IPS-NIHi7 (cell line): ENCODE measurements around the gene MCHR2.
A peak's percentile ranks its signal among the peaks of the same experiment; 100 is the strongest.

Source experiments
- DNase-seq: peaks from one replicate; pipeline ENCODE4 v3.0.0; 2012; ENCODE audit warnings: mixed read lengths; ENCODE audit errors: extremely low spot score

MCHR2 gene

DNA sequence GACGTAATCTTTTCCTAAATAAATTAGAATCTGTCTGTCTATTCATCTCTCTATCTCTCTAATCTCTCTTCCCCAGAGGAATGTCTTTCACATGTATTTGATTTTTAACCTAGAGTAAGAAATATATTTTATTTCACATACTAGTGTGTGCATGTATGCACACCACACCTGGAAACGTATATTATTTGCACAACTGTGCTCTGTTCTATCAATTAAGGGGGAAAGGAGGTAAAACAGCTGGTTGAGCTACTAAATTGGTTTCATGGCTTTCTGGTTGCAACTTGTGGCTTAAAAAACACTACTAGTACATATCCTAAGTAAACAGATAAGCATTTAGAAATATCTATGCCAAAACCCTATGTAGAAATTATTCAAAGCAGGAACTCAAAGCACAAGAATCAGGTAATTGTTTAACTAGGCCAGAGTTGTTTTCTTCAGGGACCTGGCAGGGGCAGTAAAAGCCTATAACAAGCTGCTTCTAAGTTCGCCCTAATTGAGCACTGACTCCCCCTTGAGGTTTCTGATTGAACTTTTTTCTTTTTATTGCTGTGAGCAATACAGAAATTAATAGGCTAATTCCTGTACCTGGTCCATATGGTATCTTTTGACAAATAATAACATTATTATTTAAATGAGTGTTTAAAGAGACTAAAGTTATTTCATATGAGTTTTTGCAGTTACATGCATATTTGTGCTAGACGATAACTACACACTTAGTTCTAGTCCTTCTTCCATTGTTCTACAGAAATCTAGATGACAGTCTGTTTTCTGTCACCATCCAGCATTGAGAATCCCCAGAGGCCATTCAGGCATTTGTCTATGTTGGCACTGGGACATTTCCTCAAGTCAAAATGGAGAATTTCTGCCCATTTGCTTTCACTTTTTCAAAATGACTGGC, 88.6 kb downstream of the MCHR2 start:
- DNase-seq, result peak; percentile 67

GRCh38 chr6:99901596-99902384, 92.2 kb downstream of the MCHR2 start:
- no peak for DNase-seq

- no peak for DNase-seq
Measured at GRCh38 chr6:99894815-99895214, 99.2 kb downstream of the MCHR2 start.

GRCh38 chr6:99887066-99887465, 107.0 kb downstream of the MCHR2 start:
- DNase-seq, result no peak

- no peak for DNase-seq
Measured at GRCh38 chr6:99885051-99885450, 109.0 kb downstream of the MCHR2 start.

DNA sequence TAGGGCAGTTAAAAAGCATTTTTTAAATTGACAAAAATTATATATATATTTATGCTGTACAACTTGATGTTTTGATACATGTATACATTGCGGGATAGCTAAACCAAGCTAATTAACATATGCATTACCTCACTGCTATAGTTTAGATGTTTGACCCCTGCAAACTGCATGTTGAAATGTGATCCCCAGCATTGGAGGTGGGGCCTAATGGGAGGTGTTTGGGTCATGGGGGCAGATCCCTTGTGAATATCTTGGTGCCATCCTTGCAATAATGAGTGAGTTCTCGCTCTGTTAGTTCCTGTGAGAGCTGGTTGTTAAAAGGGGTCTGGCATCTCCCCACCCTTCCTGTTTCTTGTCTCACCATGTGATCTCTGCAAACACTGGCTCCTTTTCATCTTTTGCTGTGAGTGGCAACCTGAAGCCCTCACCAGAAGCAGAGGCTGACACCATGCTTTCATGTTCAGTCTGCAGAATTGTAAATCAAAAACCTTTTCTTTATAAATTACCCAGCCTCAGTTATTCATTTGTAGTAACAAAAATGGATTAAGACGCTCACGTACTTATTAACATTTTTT, 111.8 kb downstream of the MCHR2 start:
- DNase-seq, result no peak

- no peak for DNase-seq
Measured at GRCh38 chr6:99879431-99879830, 114.6 kb downstream of the MCHR2 start.

- no peak for DNase-seq
Measured at GRCh38 chr6:99875068-99875467, 119.0 kb downstream of the MCHR2 start.

DNA sequence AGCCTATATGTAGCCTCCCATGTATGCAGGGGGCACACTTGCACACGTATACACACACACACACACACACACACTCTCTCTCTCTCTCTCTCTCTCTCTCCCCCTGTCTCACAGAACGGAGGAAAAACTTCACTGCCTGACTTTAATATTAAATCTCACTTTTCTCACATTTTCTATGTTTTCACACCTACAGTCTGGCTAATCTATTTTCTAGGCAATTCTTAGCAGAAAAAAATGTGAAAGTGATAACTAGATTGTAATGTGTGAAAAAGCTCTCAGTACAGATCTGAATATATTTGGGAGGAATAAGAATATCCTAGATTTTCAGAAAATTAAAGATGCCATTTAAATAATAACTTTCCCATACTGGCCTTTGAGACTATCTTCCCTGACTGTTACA, 120.9 kb downstream of the MCHR2 start:
- no peak for DNase-seq

- DNase-seq, result no peak
Measured at GRCh38 chr6:99871641-99872040, 122.4 kb downstream of the MCHR2 start.
